H1 (cell line): ENCODE measurements around the gene LDHB. TPM values are rescaled to one million over a fixed set of nuclear protein-coding genes. Genes with fewer than 3 reads are reported as not detected.

Source experiments
- CTCF ChIA-PET: fragments of 300-600 bp; sonication (Branson Sonifier 250); formaldehyde crosslinking; loops from one replicate; lab custom pipeline; 2021; ENCODE audit not compliant: partially characterized antibody; lab: Charles Lee
- POLR2A ChIA-PET: fragments of 300-600 bp; sonication (Branson Sonifier 250); formaldehyde crosslinking; loops from one replicate; lab custom pipeline; 2021; ENCODE audit warnings: inconsistent platforms; ENCODE audit not compliant: partially characterized antibody; lab: Charles Lee
- DNase-seq, 2 experiments: peaks; one replicate each; pipeline versions ENCODE4 v3.0.0 to v3.0.0-alpha.2; 2010 to 2022; ENCODE audit warnings: low spot score in 2 of 2, low read depth in 1 of 2, mixed read lengths in 1 of 2
- FAIRE-seq: peaks from 2 replicates; lab custom pipeline; 2011; peaks lifted over from hg19 to GRCh38; lab: Jason Lieb, UNC
- H2AFZ ChIP-seq: 2 replicates; pipeline ENCODE4 v1.8.1; 2012; ENCODE audit warnings: low read length, inconsistent platforms
- H2AK5ac ChIP-seq: 2 replicates; pipeline ENCODE4 v1.6.1; 2013; ENCODE audit warnings: low read depth, low read length
- H2BK120ac ChIP-seq: replicated peaks from 2 replicates; pipeline ENCODE3; 2013; ENCODE audit warnings: low read depth, low read length, inconsistent platforms
- H2BK12ac ChIP-seq: 2 replicates; pipeline ENCODE4 v1.6.1; 2013; ENCODE audit warnings: low read depth, low read length
- H2BK15ac ChIP-seq: 2 replicates; pipeline ENCODE4 v1.6.1; 2013; ENCODE audit warnings: low read length
- H2BK20ac ChIP-seq: 2 replicates; pipeline ENCODE4 v1.6.1; 2013; ENCODE audit warnings: low read length
- H2BK5ac ChIP-seq: 2 replicates; pipeline ENCODE4 v1.6.1; 2013; ENCODE audit warnings: low read depth, low read length
- H3K14ac ChIP-seq: 2 replicates; pipeline ENCODE4 v1.6.1; 2013; ENCODE audit warnings: inconsistent platforms; ENCODE audit not compliant: insufficient read length
- H3K18ac ChIP-seq: 2 replicates; pipeline ENCODE4 v1.6.1; 2013; ENCODE audit warnings: low read length; ENCODE audit errors: extremely low read depth
- H3K23ac ChIP-seq: 2 replicates; pipeline ENCODE4 v1.6.1; 2013; ENCODE audit warnings: inconsistent platforms; ENCODE audit not compliant: insufficient read length
- H3K23me2 ChIP-seq: 2 replicates; pipeline ENCODE4 v1.6.1; 2013; ENCODE audit warnings: low read depth, low read length
- H3K27ac ChIP-seq: 2 replicates; pipeline ENCODE4 v1.6.1; 2011; ENCODE audit warnings: low read depth, low read length, inconsistent platforms
- H3K27me3 ChIP-seq, 4 experiments: replicated peaks in 1 of 4; 1 replicate in 1 of 4; 2 replicates in 3 of 4; pipeline versions ENCODE4 v1.6.1 to v1.8.1; 2011 to 2013; ENCODE audit warnings: low read length in 3 of 4, mild to moderate bottlenecking in 3 of 4, inconsistent platforms in 2 of 4, mixed read lengths in 2 of 4, moderate library complexity in 1 of 4; ENCODE audit not compliant: control insufficient read depth in 3 of 4, insufficient read depth in 3 of 4; ENCODE audit errors: extremely low read depth in 1 of 4
- H3K36me3 ChIP-seq, 4 experiments: 2 replicates each; pipeline versions ENCODE4 v1.6.1 to v1.8.1; 2011 to 2013; ENCODE audit warnings: mild to moderate bottlenecking in 4 of 4, low read length in 3 of 4, moderate library complexity in 2 of 4, control low read depth in 1 of 4, inconsistent platforms in 1 of 4; ENCODE audit not compliant: insufficient read depth in 4 of 4, control insufficient read depth in 2 of 4
- H3K4ac ChIP-seq: replicated peaks from 2 replicates; pipeline ENCODE3; 2013; ENCODE audit warnings: low read length, low read depth, mixed read lengths, inconsistent platforms; ENCODE audit not compliant: insufficient read length
- H3K4me1 ChIP-seq, 4 experiments: replicated peaks in 1 of 4; 1 replicate in 1 of 4; 2 replicates in 3 of 4; pipeline versions ENCODE4 v1.6.1 to v1.8.1; 2011 to 2013; ENCODE audit warnings: low read length in 3 of 4, inconsistent platforms in 2 of 4, mixed read lengths in 1 of 4; ENCODE audit not compliant: insufficient read depth in 4 of 4, control insufficient read depth in 3 of 4
- H3K4me2 ChIP-seq, 2 experiments: 2 replicates each; pipeline versions ENCODE4 v1.6.1 to v1.8.1; 2011 to 2013; ENCODE audit warnings: low read depth in 2 of 2, low read length in 2 of 2, control low read depth in 1 of 2, inconsistent platforms in 1 of 2, mild to moderate bottlenecking in 1 of 2; ENCODE audit not compliant: insufficient read depth in 1 of 2
- H3K4me3 ChIP-seq, 4 experiments: fragments of 200-600, 300-600 bp in 1 of 4; sonication (generic), shearing (Covaris generic), sonication (Bioruptor Twin) in 1 of 4; 2 replicates each; pipeline versions ENCODE4 v1.5.1 to v1.8.1; 2011 to 2016; ENCODE audit warnings: low read length in 4 of 4, low read depth in 3 of 4, control low read depth in 2 of 4, inconsistent platforms in 2 of 4, mild to moderate bottlenecking in 2 of 4, mixed read lengths in 1 of 4, moderate library complexity in 1 of 4; ENCODE audit not compliant: insufficient read depth in 2 of 4; ENCODE audit errors: extremely low read depth in 1 of 4
- H3K56ac ChIP-seq: replicated peaks from 2 replicates; pipeline ENCODE3; 2013; ENCODE audit warnings: low read depth, mild to moderate bottlenecking, mixed read lengths, low read length, inconsistent platforms; ENCODE audit not compliant: insufficient read length
- H3K79me1 ChIP-seq: 2 replicates; pipeline ENCODE4 v1.6.1; 2013; ENCODE audit warnings: low read depth, low read length, control low read depth
- H3K79me2 ChIP-seq, 2 experiments: 2 replicates each; pipeline versions ENCODE4 v1.6.1 to v1.8.1; 2012 to 2013; ENCODE audit warnings: low read length in 2 of 2, mild to moderate bottlenecking in 2 of 2, inconsistent platforms in 1 of 2; ENCODE audit not compliant: insufficient read depth in 2 of 2, control insufficient read depth in 1 of 2
- H3K9ac ChIP-seq, 4 experiments: replicated peaks in 1 of 4; 1 replicate in 1 of 4; 2 replicates in 3 of 4; pipeline versions ENCODE4 v1.6.1 to v1.8.1; 2011 to 2013; ENCODE audit warnings: low read depth in 3 of 4, low read length in 3 of 4, control low read depth in 2 of 4, mild to moderate bottlenecking in 2 of 4, moderate library complexity in 2 of 4, inconsistent platforms in 1 of 4; ENCODE audit errors: extremely low read depth in 1 of 4
- H3K9me3 ChIP-seq, 2 experiments: 2 replicates each; pipeline versions ENCODE4 v1.6.1 to v1.8.1; 2012 to 2013; ENCODE audit warnings: mild to moderate bottlenecking in 2 of 2, moderate library complexity in 2 of 2, control low read depth in 1 of 2, inconsistent platforms in 1 of 2, low read depth in 1 of 2, low read length in 1 of 2, mixed read lengths in 1 of 2; ENCODE audit not compliant: insufficient read depth in 2 of 2
- H4K20me1 ChIP-seq, 2 experiments: replicated peaks in 1 of 2; 2 replicates each; pipeline versions ENCODE3 to v1.8.1; 2011 to 2013; ENCODE audit warnings: inconsistent platforms in 2 of 2, low read length in 2 of 2, mild to moderate bottlenecking in 1 of 2; ENCODE audit not compliant: insufficient read depth in 2 of 2, control insufficient read depth in 1 of 2
- H4K5ac ChIP-seq: 2 replicates; pipeline ENCODE4 v1.6.1; 2013; ENCODE audit warnings: low read length, low read depth, mixed read lengths, inconsistent platforms; ENCODE audit not compliant: insufficient read length
- H4K8ac ChIP-seq: 2 replicates; pipeline ENCODE4 v1.8.0; 2013; ENCODE audit warnings: mild to moderate bottlenecking, moderate library complexity, low read length, inconsistent platforms; ENCODE audit not compliant: insufficient read depth; ENCODE audit errors: extremely low read depth
- H4K91ac ChIP-seq: replicated peaks from 2 replicates; pipeline ENCODE3; 2013; ENCODE audit warnings: low read length, mixed read lengths, inconsistent platforms; ENCODE audit not compliant: insufficient read length
- JUN ChIP-seq: IDR thresholded peaks from 2 replicates; pipeline ENCODE4 v1.6.1; 2011; ENCODE audit warnings: low read depth, mild to moderate bottlenecking, improper control_type of control experiment, low read length
- MAX ChIP-seq: IDR thresholded peaks from 2 replicates; pipeline ENCODE4 v1.6.1; 2012; ENCODE audit warnings: inconsistent platforms
- TAF7 ChIP-seq: optimal IDR thresholded peaks from 2 replicates; pipeline ENCODE3; 2011; ENCODE audit warnings: low read depth, mild to moderate bottlenecking, inconsistent platforms, low read length, moderate library complexity, borderline replicate concordance
- WGBS, 2 experiments: shearing (Covaris generic) in 1 of 2; methylation state at CpG; one replicate each; pipeline versions ENCODE4 v1.1.6 to v1.1.7; 2013 to 2015; ENCODE audit warnings: low lambda C conversion rate in 2 of 2, mixed read lengths in 2 of 2, inconsistent platforms in 1 of 2, low coverage in 1 of 2, missing lambda C conversion rate in 1 of 2; ENCODE audit not compliant: insufficient replicate concordance in 2 of 2, insufficient coverage in 1 of 2, insufficient read length in 1 of 2; ENCODE audit errors: extremely low coverage in 1 of 2, missing lambda C conversion rate in 1 of 2; 5-methylcytosine and 5-hydroxymethylcytosine counted together
- polyA plus RNA-seq, 7 experiments: library from polyadenylated mRNA; depleted of rRNA in 3 of 7; stranded (reverse) in 5 of 7; unstranded in 2 of 7; fragments of >200 nt in 5 of 7; fragments of 200-250 nt in 2 of 7; gene quantifications; 1 replicate in 5 of 7; 2 replicates in 1 of 7; 4 replicates in 1 of 7; pipeline versions ENCODE4 v1.2.1 to v1.2.3, GENCODE V29; 2011 to 2013; ENCODE audit warnings: missing spikeins in 2 of 7, mixed read lengths in 2 of 7
- total RNA-seq: library from RNA; stranded (reverse); fragmentation: NEBNext Ultra II Directional; extraction: Animal tissue kit (Norgen Biotek cat#: 25700); gene quantifications from 2 replicates; pipeline ENCODE4 v1.2.1, GENCODE V29; 2021

Gene LDHB
- total and polyA plus RNA-seq, 2 of the 8 experiments (the other 6 are each of a cell fraction or from before 2014, with no cell fraction given), result 1,177 to 1,781 TPM

DNA sequence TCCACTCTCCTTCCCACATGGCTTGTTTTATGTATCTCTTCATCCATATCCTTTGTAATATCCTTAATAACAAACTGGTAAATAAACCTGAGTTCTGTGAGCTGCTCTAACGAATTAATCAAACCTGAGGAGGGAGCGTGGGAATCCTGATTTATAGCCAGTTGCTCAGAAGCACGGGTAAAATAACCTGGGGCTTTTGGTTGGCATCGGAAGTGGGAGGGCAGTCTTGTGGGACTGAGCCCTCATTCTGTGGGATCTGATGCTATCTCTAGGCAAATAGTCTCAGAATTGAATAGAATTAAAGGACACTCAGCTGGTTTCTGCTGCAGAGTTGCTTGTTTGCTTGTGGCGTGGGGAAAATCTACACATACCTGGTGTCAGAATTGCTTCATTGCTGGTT, 17.5 kb upstream of the LDHB start:
- no peak for TF ChIP-seq MAX
- no peak for TF ChIP-seq TAF7
- TF ChIP-seq JUN, result no peak
- TF ChIP-seq, all 59 proteins: peak for 0
- FAIRE-seq, result no peak
- H2AFZ ChIP-seq, result no peak overlapping the region

More for the DNA sequence above, 17.5 kb upstream of the LDHB start:
- Histone ChIP-seq H4K8ac (no peak overlapping the region), H2BK5ac (no peak overlapping the region), H2BK15ac (no peak overlapping the region), H3K23me2 (no peaks in the 10 kb centered on the region), H2BK120ac (no peak overlapping the region), H3K14ac (no peak overlapping the region), H3K27ac (no peak overlapping the region), H3K4me3 (no peak overlapping the region), H3K4me2 (no peak overlapping the region), H2AK5ac (no peak overlapping the region), H2BK20ac (no peak overlapping the region), H3K9me3 (no peaks in the 10 kb centered on the region), H3K56ac (no peak overlapping the region), H3K9ac (no peak overlapping the region), H3K27me3 (no peaks in the 10 kb centered on the region), H4K20me1 (no peaks in the 10 kb centered on the region), H3K79me2 (no peaks in the 10 kb centered on the region), H2BK12ac (no peak overlapping the region), H3K18ac (no peak overlapping the region), H3K36me3 (no peaks in the 10 kb centered on the region), H3K79me1 (no peaks in the 10 kb centered on the region; the same call in 1 of the 2 replicates), H4K5ac (no peak overlapping the region), H3K23ac (no peak overlapping the region), H3K4ac (no peak overlapping the region), H3K4me1 (no peaks in the 10 kb centered on the region), H4K91ac (no peak overlapping the region)
- CTCF ChIA-PET, result interaction anchor here (1.4 to 1.5 kb wide), 2 partner anchors 9 to 25 kb away, joined by 3 read pairs; no protein-coding TSS in a partner anchor
- DNase-seq, result no peak
- POLR2A ChIA-PET, result interaction anchor here (0.8 to 1.3 kb wide), 2 partner anchors 17 to 23 kb away, joined by 4 to 5 read pairs; partner anchors contain the start of gene LDHB
- 95% methylated on average over 5 of the region's 5 CpGs; no CpG with 5 or more reads in 1 of the 2 experiments for WGBS, 2 experiments
